Fibroblast of villous mesenchyme (primary cell): ENCODE data around the gene CARNS1. TPM values are rescaled to one million over a fixed set of nuclear protein-coding genes. Genes with fewer than 3 reads are reported as not detected.
A peak's percentile ranks its signal among the peaks of the same experiment; 100 is the strongest.
"Not testable (repeated sequence)": the region's sequence is repeated elsewhere in the genome, so short reads cannot be mapped to it uniquely, and the experiment has no call there.

Experiments used
- DNase-seq: peaks from one replicate; pipeline ENCODE4 v3.0.0-alpha.2; 2010; ENCODE audit warnings: low read depth
- H3K4me3 ChIP-seq: 2 replicates; pipeline ENCODE4 v1.5.1; 2011; ENCODE audit warnings: low read depth, mild to moderate bottlenecking, low read length
- CTCF ChIP-seq: IDR thresholded peaks from 2 replicates; pipeline ENCODE4 v1.5.1; 2012; ENCODE audit warnings: low read depth, mild to moderate bottlenecking, low read length; ENCODE audit not compliant: insufficient read depth
- total RNA-seq: library from RNA; depleted of rRNA; stranded (reverse); fragments of >200 nt; gene quantifications from 2 replicates; pipeline ENCODE4 v1.2.3, GENCODE V29; 2012

Gene CARNS1
- total RNA-seq, 1 donor, result not detected

GRCh38 chr11:67465189-67465510 is 49.7 kb downstream of the CARNS1 start:
- no peak for DNase-seq
- H3K4me3 ChIP-seq, result peak overlapping the region; percentile 65
- no peak for TF ChIP-seq CTCF

GRCh38 chr11:67465530-67465929 is 50.1 kb downstream of the CARNS1 start:
- not testable (repeated sequence) for H3K4me3 ChIP-seq, DNase-seq

GRCh38 chr11:67466367-67466766 is 50.9 kb downstream of the CARNS1 start:
- H3K4me3 ChIP-seq, result no peak overlapping the region
- TF ChIP-seq CTCF, result no peak
- DNase-seq, result no peak

GRCh38 chr11:67466962-67467771 is 51.7 kb downstream of the CARNS1 start:
- TF ChIP-seq CTCF, result no peak

GRCh38 chr11:67468056-67468455 is 52.6 kb downstream of the CARNS1 start:
- H3K4me3 ChIP-seq, result peak overlapping the region; percentile 67
- TF ChIP-seq CTCF, result no peak
- no peak for DNase-seq

More at GRCh38 chr11:67466962-67467771, 51.7 kb downstream of the CARNS1 start:
- H3K4me3 ChIP-seq, result no peak overlapping the region
- no peak for DNase-seq

GRCh38 chr11:67468456-67468758 is 52.9 kb downstream of the CARNS1 start:
- TF ChIP-seq CTCF, result no peak
- H3K4me3 ChIP-seq, result peak overlapping the region; percentile 67
- no peak for DNase-seq

- TF ChIP-seq CTCF, result peak; percentile 20
- peak; percentile 92 for DNase-seq
- H3K4me3 ChIP-seq, result peak within 1 kb of the TSS; percentile 67
These were observed 53.5 kb downstream of the CARNS1 start, which contains the start of gene TMEM134 for GRCh38 chr11:67468759-67469507. Gene TMEM134, minus strand, starts transcription at chr11:67469251. Its CDS starts 59 bp downstream, at chr11:67469192.
